PC-9 (cell line): Measurements from ENCODE around the gene EXOC4.

Experiments used
- EZH2 ChIP-seq: fragments of 200-600 bp; sonication (generic); IDR thresholded peaks from 2 replicates; pipeline ENCODE4 v1.8.0; 2017; ENCODE audit warnings: antibody characterized with exemption, low read depth
- TF ChIP-seq, protein P1 (sequence below): fragments of 200-600 bp; sonication (generic); conservative IDR thresholded peaks from 2 replicates; pipeline ENCODE4 v1.6.1; 2017; ENCODE audit warnings: mixed run types, antibody characterized with exemption, mild to moderate bottlenecking, moderate library complexity

GRCh38 chr7:133776266-133776665 lies 523.4 kb downstream of the EXOC4 start:
- TF ChIP-seq, protein P1, sequence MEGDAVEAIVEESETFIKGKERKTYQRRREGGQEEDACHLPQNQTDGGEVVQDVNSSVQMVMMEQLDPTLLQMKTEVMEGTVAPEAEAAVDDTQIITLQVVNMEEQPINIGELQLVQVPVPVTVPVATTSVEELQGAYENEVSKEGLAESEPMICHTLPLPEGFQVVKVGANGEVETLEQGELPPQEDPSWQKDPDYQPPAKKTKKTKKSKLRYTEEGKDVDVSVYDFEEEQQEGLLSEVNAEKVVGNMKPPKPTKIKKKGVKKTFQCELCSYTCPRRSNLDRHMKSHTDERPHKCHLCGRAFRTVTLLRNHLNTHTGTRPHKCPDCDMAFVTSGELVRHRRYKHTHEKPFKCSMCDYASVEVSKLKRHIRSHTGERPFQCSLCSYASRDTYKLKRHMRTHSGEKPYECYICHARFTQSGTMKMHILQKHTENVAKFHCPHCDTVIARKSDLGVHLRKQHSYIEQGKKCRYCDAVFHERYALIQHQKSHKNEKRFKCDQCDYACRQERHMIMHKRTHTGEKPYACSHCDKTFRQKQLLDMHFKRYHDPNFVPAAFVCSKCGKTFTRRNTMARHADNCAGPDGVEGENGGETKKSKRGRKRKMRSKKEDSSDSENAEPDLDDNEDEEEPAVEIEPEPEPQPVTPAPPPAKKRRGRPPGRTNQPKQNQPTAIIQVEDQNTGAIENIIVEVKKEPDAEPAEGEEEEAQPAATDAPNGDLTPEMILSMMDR, result no peak
- no peak for TF ChIP-seq EZH2
